HG03469 (cell line): ENCODE measurements around the gene RBFOX2.

ENCODE experiments used
- ATAC-seq: cut with Tn5 transposase; IDR thresholded peaks from one replicate; pipeline ENCODE4 v1.9.1; 2021; ENCODE audit warnings: mild to moderate bottlenecking, moderate library complexity, moderate number of reproducible peaks; ENCODE audit not compliant: unreplicated experiment

Gene RBFOX2

DNA sequence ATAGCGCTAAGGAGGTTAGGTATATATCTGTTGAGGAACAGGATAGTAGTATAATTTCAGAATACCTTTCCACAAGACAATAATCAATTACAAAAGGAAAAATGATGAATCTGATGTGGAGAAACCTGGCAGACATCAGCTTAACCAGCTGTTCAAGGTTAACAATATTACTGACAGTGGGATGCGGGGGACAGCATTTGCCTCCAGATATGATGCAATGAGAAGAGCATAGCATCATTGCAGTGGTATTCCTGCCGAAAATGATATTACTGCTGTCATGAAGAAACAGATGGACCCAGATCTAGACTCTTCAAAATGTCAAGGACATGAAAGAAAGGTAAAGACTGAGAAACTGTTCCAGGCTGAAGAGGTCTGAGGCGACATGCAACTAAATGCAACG is 49.7 kb downstream of the RBFOX2 start:
- no peak for ATAC-seq

DNA sequence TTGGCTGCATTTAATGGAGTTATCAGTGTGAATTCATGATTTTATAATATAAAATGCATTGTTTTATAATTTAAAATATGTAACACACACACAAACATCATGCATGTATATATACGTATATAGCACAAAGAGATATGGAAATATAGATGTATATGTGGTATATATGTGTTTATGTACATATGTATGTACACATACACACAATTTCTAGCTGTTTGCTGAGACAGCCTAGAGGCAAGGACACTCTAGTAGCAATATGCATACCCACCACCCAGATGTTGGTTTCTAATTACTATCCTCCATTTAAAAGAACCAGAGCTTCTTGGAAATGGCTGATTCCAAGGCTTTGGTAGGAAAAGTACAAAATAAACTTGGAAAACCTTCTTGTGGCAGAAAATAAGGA is 50.4 kb downstream of the RBFOX2 start:
- no peak for ATAC-seq

DNA sequence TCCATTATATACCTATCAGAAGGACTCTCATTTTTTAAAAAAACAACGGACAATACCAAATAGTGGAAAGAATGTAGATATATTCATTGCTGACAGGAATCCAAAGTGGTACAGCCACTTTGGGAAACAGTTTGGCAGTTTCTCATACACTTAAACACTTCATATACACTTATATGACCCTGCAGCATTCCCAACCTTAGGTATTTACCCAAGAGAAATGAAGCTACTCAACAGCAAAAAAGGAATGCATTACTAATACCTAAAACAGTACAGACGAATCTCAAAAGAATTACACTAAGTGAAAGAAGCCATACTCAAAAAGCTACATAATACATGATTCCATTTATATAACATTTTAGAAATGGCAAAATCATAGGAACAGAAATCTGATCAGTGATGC is 51.5 kb downstream of the RBFOX2 start:
- no peak for ATAC-seq

DNA sequence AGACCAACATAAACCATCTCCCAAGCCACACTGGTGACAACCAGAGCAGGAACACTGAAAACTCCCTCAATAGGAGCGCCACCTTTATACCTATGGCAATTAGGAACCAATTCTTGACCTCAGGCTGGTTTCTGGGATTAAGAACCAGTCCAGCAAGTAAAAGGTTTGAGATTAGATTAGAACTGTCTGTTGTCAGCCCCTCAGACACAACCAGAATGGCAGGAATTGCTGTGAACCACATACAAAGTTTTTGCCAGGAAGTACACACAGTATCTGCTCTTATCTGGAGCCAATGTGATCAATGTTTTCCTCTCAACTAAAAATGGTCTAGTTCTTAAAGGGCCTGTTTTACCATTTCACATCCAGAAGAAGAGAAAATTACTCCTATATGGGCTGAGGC is 55.2 kb downstream of the RBFOX2 start:
- no peak for ATAC-seq

DNA sequence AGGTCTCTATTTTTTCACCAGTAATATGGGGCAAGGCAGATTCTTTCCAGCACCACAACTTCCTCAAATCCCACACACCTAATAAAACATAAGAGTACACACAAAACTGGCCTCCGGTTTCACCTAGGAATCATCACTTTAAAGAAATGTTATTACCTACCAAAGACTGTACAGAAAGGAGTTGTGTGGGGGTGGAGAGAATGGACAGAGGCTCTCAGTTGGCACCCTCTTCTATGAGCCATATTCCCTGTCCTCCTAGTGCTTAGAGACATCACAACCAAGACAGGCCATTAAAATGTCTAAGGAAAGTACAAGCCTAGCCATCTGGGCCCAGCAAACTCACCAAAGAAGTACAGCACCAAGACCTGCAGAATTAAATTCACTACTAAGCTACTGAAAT is 56.1 kb downstream of the RBFOX2 start:
- no peak for ATAC-seq

DNA sequence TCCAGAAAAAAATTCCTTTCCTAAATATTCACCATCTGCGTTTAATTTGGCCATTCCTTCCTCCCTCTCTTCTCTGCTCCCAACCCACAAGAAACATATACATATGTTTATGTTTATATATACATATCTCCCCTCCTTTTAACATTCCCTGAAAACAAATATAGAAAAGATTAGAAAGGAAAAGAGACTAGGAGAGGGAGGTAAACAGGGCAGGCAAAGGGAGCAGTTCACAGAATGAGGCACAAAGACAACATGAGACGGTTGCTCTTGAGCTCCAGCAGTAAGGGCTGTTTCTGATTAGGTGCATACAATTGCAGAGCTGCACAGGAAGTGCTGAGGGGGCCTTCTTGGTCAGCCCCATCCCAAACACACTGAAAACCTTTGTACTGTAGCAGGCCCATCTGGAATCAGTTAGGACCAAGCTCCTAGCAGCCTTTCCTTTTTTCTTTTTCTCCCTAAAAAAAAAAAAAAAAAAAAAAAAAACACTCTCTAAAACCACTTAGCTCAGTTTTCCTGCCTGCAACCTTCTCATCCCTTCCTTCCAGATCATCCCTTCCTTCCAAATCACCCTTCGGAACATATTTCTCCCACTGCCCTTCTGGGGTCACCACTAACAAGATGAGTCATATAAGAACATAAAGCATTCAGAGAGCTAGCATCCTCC is 57.0 kb downstream of the RBFOX2 start:
- no peak for ATAC-seq

DNA sequence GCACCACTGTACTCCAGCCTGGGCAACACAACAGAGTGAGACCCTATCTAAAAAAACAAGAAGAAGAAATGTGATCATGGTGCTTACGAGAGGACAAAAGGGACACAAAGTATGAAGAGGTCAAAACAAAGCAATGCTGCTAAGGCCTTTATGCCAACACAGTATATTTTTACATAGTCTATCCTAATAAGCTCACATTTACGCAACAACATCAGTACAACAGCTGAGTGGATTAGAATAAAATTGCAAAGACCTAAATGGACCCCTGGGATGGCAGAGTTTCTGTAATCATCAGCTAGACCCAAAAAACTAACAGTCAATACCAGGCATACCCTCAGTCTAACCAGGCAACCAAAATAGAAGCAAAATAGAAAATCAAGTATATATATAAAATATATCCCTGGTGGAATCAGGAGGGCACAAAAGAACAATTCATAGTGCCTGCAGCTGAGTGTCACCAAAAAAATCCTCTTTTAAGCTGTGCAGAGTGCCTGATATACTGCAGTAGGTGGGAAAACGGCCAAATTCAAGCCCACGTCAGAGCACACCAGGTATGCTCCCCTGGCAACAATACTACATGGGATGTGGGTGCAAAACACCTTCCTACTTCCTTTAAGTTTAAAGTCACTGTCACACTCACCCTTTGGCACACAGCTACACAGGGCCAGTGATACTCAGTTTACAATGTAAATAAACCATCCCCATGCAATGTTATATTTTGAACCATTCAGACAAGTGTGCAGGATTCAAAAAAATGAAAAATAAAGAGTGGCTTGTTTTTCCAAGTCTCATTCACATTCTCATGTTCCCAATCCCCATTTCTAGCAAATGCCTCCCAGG is 57.8 kb downstream of the RBFOX2 start:
- no peak for ATAC-seq

DNA sequence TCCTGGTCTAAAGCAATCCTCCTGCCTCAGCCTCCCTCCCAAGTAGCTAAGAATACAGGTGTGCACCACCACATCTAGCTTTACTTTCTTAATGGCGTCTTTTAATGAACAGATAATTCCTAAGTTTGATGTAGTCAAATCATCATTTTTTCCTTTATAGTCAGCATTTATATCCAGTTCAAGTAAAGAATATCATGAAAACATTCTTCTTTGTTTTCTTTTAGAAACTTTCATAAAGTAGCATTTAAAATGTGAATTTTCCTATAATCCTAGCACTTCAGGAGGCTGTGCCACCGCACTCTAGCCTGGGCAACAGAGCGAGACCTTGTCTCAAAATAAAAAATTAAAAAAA is 61.6 kb downstream of the RBFOX2 start:
- ATAC-seq = no peak

DNA sequence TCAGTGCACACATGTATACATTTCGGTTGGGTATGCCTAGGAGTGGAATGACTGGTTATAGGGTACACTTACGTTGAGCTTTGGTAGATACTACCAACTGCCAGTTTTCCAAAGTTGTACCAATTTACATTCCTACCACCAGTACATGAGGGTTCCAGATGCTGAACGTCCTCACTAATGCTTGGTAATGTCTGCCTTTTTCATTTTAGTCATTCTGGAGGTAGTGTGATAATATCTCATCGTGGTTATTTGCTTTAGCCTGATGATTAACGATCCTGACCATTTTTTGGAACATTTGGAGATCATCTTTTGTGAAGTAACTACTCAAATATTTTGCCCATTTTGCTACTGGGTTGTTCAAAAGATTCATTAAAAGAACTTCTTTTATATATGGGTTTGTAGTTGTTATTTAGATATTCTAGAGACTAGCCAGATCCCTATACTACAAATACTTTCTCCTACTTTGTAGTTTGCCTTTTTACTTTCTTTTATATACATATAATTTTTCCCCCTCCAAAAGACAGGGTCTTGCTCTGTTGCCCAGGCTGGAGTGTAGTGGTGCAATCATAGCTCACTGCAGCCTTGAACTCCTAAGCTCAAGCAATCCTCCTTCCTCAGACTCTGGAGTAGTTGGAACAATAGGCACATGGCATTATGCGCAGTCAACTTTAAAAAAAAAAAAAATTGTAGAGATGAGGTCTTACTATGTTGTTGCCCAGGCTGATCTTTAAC is 62.1 kb downstream of the RBFOX2 start:
- no peak for ATAC-seq

DNA sequence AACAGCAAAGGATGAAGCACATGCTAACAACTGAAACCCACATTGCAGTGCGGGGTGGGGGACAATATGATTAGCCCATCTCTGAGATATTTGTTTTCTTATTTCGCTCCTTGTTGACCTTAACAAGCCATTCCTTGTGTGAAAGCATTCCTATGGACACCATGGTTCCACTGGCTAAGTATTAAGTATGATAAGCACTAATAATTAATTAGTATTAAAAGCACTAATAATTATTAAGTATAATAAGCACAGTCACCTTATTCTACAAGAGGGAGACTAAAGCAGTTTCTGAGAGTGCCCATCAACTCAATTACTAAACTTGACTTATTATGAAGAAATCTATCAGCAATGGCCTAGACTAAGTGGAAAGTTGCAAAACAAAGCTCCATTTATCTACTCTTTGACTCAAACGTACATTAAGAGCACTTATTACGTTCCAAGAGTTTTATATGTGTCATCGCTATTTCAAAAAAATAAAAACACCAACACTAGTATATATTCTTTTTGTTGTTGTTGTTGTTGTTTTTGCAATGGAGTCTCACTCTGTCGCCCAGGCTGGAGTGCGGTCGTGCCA is 65.3 kb downstream of the RBFOX2 start:
- no peak for ATAC-seq

DNA sequence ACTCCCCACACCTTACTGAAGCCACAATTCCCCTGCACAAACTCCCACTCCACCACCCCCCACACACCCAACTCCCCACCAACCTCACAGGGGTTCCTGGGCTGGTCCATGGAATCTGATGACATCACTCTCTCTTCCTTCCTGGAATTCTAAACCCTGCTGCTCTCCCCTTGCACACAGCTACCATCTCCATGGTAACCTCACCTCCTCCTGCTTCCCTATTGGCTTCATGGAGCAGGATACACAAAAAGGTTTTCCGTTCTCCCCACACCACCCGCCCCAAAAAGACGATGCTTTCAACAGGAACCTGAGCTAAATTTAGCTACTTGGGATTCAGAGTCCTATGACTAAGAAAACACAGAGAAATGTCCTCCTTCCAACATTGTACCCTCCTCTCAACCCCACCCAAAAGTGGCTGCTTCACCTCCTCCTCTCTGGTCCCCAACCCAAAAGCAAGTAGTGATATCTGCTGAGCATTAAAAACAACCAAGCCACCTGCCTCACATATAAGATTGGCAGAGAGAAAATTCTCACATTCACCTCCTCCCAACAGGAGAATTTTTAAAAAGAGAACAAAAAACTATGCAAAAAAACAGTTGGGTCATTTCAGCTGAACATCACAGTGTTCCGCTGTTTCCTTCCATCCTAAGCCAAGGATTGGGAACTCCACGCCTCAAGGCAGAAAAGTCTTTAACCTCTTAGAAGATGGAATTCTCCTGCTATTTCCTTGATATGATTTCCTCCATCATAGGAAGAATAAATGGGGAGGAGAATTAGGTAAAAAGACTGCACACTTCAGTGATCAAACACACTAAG is 66.9 kb downstream of the RBFOX2 start:
- no peak for ATAC-seq

DNA sequence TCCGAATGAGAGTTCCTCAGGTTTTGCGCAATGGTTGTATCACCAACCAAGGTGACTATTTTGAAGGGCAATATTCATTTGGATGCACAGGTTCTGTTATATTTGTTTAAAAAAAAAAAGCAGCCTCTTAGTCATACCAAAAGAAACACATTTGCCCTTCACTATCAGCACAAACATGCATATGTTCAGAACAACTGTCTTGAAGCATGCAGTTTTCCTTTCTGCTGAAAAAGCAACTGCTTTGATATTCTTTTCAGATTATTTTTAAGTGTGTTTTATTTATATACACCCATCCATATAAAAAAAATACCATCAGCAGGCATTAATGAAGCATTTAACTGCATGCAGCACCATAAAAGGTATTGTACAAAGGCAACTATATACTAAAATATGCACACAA is 67.8 kb downstream of the RBFOX2 start:
- no peak for ATAC-seq

DNA sequence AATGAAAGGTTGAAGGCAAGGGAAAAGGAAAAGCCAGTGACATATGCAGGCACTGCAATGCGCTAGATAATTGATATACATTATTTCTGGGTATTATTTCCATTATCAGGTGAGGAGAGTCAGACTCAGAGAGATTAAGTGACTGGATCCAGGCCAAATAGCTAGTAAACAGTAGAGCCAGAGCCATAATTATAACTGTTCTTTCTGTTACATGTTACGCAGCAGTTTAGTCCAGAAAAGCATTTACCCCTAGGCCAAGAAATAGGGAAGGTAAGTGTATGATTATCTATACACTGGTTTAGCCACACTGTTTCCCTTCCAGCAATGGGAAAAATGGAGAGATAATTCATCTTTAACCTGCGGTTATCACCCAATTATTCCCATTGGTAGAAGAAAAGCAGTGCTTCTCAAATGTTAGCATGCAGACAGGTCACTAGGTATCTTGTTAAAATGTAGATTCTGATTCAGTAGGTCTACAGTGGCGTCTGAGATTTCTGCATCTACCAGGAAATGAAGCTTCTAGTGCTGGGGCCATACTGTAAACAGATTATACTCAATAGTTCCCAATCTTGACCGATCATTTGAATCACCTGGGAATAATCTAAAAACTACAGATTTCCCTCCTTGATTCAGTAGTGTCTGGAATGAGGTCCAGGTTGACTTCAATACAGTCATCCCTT is 69.4 kb downstream of the RBFOX2 start:
- no peak for ATAC-seq

DNA sequence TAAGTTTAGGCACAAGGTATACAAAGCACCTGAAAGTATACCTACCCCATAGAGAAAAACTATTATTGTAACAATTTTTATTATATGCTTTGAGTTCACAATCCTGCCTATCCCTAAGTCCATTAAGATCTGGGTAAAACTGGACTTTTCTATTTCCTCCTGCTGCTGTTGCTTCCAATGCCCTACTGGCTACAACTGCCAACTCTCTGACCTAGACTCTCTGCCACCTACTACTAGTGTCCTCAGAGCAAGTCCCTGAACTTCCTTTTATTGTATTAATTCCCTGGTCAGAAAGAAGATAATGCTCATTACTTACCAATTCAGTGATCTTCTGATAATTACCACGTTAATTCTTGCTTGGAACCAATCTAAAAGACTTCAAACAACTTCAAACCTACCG is 70.3 kb downstream of the RBFOX2 start:
- no peak for ATAC-seq

DNA sequence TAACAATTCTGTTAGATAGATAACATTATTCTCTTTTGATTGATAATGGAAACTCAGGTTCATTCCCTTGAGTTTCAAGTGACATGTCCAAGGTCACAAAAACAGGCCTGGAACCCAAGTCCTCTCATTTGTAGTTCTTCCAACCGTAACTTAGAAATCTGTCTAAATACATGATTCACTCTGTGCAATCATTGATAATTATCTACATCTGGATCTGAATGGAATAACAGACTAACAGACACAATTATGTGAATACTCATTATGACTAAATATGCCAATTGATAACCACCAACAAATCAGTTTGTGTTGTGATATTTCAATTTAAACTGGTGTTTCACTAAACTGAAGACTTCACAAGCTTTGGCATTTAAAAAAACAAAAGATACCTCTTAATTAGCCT is 71.0 kb downstream of the RBFOX2 start:
- ATAC-seq = no peak

DNA sequence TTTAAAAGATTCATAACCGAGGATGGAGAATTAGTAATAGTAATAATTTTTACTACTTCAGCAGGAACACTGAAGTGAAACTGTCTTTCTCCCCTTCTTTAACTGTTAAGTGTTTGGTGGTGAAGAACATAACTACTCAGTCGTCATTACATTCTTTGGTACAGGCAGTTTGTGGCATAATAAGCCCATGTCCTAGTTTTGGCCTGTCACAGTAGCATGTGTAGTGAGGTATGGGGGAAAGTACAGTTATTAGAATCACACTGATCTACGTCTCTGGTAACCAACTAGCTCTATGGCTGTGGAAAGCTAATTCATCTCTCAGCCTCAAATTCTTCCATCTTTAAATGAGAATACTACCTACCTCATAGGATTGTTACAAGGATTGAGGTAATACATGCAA is 71.8 kb downstream of the RBFOX2 start:
- ATAC-seq = no peak

DNA sequence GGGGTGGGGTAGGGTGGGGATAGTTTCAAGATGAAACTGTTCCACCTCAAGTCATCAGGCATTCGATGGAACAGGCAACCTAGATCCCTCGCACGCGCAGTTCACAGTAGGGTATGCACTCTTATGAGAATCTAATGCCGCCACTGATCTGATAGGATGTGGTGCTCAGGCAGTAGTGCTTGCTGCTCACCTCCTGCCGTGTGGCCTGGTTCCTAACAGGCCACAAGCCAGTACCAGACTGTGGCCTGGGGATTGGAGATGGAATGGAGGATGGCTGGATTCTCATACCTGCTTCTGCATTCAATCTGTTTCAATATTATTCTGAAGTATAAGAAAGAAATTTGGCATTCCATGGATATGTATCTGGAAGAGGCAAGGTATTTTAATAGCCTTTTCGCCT is 73.1 kb downstream of the RBFOX2 start:
- no peak for ATAC-seq

DNA sequence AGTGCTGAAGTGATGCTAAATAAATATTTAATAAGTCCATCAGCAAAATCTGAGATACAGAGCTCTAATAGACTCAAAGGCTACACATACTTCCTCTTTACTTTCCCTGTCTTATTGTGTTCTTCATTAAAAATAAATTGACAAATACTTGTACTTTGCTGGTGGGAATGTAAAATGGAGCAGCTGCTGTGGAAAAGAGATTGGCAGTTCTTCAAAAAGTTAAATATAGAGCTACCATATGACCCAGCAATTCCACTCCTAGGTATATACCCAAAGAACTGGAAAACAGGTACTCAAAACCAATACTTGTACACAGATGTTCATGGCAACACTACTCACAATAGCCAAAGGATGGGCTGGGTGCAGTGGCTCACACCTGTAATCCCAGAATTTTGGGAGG is 76.0 kb downstream of the RBFOX2 start:
- no peak for ATAC-seq

DNA sequence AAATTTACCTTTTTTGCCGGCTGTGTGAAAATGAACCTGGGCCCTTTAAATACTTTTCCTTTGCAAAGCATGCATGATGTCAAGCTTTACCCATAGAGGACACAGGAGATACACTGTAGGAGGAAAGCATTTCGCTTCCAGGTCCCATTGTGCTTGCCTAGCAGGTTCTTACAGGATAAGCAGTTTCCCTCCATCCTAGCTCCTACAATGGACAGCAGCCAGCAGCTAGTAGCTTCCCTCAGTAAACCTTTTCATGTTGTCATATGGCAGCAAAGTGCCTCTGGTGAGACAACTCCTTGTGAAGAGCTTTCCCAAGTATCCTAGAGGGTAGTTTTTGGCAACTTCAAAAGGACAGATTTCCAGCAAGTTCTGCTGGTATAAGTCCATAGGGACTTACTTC is 78.4 kb downstream of the RBFOX2 start:
- ATAC-seq = no peak

DNA sequence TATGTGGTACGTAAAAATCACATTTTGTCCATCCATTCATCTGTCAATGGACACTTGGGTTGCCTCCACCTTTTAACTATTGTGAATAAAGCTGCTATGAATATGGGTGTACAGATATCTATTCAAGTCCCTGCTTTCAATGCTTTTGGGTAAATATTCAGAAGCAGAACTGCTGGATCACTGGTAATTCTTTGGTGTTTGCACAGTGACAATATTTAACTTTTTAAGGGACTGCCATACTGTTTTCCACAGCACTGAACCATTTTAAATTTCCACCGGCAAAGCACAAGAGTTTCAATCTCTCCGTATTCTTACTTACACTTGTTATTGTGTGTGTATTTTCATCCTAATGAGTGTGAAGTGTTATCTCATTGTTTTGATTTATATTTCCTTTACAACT is 79.4 kb downstream of the RBFOX2 start:
- ATAC-seq = no peak
